Embryonic facial prominence (tissue), 1 donor: ENCODE measurements around the gene HCN4.
A peak's percentile ranks its signal among the peaks of the same experiment; 100 is the strongest.
"Not testable (repeated sequence)": the region's sequence is repeated elsewhere in the genome, so short reads cannot be mapped to it uniquely, and the experiment has no call there.

Experiments used
- DNase-seq: peaks from one replicate; pipeline ENCODE4 v3.0.0-alpha.2; 2016; ENCODE audit errors: extremely low spot score

Gene HCN4

DNA sequence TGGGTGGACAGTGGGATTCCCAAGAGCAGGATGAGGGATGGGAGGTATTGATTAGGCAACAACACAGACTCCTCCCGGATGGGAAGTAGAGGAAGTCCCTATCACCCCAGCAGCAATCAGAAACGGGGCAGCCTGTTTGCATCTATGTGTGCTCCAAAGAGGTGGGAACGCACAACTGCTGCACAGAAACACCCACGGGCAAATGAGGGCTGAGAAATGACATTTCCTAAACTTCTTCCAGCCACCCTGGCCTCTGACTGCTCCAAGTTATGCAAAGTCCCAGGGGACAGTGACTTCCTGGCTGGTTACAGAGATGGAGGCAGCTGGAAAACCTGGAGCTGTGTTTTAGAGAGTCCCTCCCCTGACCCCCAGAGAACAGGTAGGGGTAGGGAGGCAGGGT lies 42.6 kb downstream of the HCN4 start:
- DNase-seq = no peak

DNA sequence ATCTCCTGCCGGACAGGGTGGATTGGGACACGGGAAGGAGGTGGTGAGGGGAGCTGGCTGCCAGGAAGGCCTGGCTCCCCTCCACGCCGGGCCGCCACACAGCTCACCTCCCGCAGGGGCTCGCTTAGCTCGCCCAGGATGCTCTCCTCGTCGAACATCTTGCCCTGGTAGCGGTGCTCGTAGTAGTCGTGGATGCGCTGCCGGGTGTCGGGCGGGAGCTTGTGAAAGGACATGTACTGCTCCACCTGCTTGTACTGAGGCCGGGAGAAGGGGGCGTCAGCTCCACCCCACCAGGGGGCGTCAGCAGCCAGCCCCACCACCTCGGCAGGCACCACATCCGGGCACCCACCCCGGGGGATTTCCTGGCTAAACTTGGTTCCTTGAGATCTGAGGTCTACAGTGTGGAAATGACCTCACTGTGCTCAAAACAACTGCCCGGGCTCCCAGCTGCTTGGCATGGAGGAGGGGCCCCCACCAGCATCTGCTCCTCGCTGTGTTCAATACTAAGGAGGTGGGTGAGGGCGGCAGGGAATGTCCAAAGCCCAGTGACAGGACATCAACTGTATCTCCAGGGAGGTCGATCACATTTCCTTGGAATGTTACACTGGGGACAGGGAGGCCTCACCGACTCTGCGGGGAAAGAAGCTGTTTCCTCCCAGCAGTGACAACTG lies 43.4 kb downstream of the HCN4 start:
- no peak for DNase-seq

DNA sequence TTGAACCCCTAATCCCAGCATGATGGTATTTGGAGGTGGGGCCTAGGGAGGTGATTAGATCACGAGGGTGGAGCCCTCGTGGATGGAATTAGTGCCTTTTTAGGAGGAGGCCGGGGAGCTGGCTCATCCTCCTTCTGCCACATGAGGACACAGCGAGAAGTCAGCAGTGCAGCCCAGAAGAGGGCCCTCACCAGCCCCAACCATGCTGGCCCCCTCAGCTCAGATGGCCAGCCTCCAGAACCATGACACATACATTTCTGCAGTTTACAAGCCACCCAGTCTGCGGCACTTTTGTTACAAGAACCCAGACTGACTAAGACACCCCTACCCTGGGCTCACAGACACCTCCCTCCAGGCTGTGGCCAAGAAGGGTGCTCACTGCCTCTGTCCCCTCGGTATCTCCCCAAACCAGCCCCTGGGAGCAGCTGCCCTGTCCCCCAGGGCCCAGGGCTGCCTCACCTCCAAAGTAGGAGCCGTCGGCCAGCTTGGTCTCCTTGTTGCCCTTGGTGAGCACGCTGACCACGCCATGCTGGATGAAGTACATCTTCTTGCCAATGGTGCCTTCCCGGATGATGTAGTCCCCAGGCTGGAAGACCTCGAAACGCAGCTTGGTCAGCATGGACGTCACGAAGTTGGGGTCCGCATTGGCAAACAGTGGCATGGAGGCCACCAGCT lies 44.1 kb downstream of the HCN4 start:
- no peak for DNase-seq

DNA sequence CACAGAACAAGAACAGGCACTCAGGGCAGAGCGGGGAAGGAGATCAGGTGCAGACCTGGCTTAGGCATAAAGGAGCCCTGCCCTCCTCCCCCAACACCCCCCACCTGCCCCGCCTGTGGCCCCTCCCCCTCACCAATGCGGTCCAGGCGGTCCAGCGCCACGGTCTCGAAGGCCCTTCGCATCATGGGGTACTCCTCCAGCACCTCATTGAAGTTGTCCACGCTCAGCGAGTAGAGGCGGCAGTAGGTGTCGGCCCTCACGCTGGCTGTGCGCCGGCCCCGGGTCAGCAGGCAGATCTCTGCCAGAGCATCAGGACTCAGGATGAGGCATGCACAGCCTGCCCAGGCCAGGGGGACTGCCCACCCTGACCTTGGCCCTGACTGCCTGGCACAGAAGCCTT lies 44.8 kb downstream of the HCN4 start:
- no peak for DNase-seq

DNA sequence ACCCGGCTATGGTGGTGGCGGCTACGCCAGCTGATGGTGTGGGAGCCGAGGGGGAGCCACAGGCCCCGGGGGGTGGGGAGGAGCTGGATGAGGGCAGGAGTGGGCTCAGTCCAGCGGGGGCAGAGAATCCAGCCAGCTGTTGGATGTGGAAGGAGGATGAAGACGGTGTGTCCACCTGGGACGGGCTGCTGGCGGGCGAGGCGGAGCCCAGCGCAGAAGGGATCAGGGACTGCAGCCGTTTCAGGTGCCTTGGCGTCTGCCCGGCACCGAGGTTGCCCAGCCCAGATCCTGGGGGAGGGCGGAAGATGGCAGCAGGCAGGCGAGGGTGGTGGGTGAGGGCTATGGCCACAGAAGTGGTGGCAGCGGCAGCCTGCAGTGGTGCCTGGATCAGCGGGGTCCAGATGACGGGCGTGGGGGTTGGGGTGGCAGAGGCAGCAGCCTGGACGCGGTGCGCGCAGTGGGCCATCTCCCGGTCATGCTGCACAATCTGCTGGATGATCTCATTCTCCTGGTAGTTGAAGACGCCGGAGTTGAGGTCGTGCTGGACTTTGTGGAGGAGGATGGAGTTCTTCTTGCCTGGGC lies 45.3 kb downstream of the HCN4 start:
- no peak for DNase-seq

DNA sequence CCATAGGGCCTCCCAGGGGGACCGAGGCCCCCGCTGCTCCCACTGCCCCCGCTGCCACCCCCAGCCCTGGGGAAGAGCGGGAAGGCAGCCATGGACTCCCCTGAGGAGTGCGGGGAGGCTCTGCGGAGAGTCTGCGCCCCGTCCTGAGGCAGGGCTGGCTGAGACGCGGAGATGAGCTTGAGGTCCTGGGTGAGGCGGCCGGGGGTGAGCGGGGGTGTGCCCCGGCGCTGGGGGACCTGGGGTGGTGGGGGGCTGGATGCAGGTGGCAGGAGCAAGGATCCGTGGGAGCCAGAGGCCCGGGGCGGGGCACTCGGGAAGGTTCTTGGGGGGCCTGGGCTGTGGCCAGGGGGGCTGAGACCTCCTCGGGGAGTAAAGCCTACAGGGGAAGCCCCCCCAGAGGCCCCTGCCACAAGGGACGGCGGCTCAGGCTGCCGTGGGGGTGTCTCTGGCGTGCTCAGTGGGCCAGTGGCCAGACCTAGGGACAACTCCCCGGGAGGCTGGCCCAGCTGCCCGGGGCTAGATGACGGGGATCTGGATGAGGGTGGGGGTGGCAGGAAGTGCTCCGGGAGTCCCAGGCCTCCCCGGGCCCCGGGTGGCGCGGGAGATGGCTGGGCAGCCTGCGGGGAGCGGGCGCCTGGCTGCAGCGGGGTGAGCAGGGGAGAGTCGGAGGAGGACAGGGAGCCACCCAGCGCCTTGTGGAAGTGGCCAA lies 45.9 kb downstream of the HCN4 start:
- no peak for DNase-seq

DNA sequence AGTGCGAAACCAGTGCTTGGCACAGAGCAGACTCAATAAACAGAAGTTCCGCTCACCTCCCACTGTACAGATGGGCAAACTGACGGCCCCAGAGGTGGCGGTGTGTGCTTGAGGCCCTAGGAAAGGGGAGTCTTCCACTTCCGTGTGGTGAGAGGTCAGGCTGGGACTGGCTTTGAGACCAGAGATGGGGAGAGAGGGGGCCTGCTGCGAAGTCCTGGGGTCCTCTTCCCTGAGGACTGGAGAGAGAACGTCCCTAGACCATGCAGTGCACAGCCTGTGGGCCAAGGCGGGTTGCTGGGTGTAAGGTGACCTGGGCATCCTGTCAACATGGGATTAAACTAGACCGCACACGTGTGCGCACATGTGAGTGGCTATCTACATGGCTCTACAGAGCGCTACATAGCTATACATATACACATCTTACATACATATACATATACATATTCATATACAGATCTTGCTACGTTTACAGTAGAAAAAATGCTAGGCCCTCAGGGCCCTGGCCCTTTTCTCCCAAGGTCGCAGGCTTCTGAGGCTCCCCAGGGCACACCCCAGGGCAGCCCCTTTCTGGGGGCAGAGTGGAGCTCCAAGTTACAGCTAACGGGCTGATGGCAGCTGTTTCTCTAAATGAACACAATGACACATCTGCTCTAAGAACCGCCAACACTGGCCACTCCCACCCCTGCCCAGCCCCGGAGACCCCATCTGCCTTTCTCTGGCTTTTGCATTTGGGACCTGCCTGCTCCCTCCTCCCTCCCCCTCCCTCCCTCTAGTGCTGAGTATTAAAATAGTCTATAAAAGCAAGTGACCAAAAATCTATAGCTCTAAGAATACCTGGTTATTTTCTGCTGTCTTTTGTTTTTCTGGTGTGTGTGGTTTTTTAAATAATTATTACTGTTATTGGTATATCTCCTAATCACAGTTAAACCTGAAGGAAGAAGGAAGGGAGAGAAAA lies 47.0 kb downstream of the HCN4 start:
- DNase-seq = peak; percentile 92

DNA sequence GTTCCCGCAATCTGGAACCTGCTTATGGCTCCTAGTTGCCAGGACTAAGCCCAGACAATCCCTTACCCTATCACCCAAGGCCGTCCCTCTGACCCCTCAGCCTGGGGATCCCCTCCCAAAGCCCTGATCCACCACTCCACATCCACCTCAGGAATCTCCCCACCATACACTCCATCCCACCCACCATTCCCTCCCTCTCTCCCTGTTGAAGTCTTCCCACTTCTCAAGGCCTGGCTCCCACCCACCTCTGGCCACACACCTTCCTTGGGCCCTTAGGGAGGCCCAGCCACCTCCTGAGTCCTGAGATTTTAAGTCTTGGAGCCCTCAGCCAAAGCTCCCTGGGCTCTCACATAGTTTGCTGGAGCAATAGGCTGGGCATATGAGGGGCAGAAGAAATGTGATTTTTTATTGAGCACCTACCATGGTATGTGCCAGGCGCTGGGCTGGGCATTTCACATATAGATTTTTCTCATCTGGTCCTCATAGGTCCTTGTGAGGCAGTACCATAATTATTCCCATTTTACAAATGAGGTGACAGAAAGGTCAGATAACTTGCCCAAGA lies 48.1 kb downstream of the HCN4 start:
- DNase-seq = no peak

DNA sequence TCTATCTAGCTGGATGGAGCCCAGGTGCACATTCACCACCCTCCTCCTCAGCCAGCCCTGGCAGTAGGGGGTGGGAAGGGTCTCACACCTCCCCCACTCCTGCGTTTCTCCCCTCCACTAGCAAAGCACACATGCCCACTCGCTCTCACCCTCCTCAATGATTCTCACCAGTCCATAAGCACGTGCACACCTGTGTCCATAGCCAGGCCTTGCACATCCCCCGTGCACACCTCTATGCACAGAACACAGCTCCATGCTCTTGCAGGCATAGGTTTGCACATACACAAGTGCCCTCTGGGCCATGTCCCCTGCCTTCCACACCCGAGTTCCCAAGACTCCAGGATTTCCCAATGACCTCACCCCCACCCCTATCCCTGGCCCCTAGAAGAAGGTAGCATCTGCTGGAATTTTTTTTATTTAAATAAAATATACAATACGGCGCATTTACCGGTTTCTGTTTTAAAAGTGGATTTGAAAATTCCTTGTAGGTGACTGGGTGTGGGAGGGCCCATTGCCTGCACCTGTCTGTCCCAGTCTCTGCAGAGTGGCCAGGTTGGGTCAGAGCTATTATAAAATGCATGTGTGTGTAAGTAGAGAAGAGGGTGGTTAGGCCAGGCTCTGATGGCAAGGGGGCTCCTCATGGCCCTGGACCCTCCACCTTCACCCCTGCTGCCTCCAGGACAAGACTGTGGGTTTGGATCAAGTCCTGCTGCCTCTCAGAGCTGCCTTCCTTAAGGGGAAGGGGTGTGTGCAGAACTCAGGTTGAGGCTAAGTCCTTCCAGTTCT lies 49.1 kb downstream of the HCN4 start:
- no peak for DNase-seq

DNA sequence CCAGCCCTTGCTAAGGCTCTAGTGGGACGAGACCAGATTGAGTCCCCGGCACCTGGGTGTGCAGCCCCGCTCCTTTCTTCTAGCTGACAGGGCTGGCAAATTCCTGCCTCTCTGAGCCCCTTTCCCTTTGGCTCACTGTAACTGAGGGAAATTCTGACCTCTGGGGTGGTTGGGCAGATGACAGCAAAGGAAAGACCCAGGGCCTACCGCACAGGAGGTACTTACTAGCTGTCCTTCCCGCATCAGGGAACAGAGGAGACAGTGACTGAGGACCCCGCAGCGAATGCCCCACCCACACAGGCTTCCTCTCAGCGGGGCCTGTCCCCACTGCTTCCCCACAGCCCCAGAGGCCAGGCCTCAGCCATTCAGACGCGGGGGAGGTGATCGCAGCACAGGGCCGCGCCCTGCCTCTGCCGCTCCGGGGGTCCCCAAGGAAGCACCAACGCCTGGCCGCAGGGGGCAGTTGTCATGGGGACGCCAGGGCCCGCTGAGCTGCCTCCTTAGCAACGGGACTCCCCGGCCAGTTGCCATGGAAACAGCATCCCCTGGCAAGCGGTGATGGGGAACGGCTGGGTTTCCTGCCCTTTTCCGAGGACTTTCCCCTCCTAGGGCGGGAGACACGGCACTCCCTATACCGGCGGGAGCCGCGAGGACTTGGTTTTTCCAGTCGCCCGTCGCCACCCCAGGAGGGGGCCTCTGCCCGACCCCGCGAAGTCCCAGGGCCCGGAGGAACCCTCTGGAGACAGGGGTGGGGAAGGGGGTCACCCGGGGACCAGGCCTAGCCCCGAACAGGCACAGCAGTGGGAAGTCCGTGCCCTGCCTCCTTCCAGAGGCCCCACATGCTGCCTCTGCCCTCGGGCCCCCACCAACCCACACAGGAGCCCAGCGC lies 50.1 kb downstream of the HCN4 start:
- DNase-seq = no peak

DNA sequence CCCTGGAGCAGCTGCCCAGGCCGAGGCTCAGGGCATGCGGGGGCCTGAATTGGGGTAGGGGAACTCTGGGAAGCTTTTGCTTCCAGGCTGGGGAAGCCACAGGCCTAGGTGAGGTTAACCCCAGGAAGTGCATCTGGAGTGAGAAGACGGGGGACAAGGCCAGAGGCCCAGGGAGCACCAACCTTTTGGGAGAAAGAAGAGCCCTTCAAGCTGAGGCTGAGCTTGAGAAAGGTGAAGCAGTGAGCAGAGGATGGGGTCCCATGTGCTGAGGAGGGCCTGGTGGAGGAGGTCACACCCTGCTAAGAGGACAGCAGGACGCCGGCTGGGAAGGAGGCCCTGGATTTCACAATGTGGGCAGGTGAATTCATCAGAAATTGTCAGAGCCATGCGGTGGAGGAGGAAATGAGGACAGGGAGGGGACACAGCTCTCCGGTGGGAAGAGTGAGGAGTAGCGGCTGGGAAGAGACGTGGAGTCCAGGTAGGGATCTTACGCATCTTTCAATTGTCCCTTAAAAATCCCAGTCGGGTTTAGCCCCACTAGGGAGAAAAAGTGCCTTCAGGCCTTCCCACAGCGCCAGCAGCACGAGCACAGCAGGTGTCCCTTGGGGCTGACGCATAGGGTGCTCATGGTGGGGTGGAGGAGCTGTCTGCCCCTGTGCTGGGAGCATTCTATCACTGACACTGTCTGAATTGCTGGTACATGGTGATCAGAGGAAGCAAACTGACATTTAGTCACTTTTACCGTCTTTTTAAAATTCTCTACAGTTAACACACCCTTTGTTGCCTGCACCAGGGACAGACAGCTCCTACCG lies 50.9 kb downstream of the HCN4 start:
- no peak for DNase-seq

DNA sequence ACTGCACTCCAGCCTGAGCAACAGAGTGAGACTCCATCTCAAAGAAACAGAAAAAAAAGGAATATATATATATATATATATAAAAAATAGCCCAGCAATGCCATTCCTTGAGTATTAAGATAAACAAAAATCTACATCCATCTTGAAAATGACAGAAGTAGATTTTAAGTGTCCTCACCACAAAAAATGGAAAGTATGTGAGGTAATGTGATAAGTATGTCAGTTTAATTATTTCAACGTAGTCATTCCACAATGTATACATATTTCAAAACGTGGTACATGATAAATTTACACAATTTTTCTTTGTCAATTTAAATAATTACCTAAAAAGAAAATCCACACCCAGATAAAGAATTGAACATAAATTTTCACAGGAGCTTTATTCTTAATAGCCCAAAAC lies 54.9 kb downstream of the HCN4 start:
- no peak for DNase-seq

DNA sequence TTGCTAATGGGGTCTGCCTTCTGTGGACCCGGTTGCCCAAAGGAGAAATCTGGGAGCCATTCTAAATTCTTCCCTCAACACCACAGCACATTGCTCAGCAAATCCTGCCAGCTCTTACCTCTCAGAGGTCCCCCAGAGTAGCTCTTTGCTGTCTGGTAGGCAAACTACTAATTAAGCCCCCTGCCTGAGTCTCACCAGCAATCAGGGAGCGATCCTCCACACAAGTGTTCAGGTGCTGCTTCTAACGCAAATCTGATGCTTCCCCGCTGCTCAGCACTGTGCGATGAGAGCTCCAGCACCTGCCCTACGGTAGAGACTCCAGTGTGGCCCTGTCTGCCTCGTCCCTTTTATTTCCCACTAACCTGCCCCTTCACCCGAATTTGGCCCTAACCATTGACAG lies 60.5 kb downstream of the HCN4 start:
- DNase-seq = no peak

DNA sequence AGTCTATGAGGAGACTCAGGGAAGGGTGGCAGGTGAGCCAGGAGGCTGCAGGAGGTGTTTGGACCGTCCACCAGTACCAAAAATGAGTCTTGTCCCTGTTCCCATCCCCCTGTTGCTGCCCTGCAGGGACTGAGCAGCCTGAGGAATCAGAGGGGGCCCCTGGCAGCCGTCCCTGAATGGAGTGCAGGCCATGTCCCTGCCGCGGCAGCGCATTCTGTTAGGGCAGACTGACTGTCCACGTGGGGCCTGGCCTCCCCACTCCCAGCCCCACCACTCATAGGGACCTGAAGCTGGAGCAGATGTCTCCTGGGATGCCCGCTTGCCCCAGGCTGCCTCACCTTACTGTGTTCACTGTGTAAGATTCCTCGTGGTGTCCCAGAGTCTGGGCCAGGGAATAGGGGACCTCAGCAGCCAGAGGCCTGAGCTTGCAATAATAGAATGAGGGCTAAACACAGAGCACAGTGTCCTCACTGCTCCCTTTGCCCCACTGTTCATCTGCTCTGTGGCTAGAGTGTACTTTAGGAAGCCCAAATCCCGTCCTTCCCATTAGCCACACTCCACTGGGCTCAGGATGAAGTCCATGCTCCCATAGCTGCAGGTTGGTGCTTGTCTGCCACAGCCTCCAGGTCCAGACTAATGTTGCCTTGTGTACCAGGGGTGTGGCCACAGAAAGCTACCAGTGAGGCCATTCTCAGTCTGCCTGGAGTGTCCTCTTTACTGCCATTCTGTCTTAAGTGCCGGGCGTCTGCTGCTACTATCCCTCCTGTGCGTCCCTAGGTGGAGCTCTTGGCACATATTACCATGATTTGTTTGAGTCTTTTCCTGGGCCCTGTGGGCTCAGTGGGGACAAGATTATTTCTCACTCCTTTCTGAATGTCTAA lies 63.2 kb downstream of the HCN4 start:
- DNase-seq = no peak

DNA sequence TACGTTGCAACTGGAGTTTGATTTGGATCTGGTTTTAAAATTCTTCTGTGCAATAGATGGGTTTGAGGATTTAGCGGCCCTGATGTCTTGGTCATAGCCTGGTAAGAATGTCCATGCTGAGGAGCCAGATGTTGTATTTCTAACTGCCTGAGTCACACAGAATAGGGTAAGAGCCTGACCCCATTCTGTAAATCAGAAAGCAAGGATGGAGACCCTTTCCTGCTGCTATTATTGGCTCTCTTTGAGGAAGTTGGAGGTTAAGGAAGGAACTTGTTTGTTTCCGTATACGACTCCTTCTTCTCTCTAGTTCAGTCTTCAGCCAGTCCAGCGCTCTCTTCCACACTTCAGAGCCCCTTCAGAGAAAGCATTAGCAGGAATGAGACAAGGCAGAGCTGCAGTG lies 65.1 kb downstream of the HCN4 start:
- DNase-seq = no peak

DNA sequence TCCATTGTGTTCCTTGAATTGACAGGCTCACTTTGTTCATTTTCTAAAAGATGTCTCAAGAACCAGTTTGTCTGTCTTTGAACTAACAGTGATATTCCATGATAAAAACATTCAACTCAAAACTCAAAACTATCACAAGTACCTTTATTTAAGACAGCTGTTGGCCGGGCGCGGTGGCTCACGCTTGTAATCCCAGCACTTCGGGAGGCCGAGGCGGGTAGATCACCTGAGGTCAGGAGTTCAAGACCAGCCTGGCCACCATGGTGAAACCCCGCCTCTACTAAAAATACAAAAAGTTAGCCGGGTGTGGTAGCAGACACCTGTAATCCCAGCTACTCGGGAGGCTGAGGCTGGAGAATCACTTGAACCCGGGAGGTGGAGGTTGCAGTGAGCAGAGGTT lies 68.5 kb downstream of the HCN4 start:
- not testable (repeated sequence) for DNase-seq

DNA sequence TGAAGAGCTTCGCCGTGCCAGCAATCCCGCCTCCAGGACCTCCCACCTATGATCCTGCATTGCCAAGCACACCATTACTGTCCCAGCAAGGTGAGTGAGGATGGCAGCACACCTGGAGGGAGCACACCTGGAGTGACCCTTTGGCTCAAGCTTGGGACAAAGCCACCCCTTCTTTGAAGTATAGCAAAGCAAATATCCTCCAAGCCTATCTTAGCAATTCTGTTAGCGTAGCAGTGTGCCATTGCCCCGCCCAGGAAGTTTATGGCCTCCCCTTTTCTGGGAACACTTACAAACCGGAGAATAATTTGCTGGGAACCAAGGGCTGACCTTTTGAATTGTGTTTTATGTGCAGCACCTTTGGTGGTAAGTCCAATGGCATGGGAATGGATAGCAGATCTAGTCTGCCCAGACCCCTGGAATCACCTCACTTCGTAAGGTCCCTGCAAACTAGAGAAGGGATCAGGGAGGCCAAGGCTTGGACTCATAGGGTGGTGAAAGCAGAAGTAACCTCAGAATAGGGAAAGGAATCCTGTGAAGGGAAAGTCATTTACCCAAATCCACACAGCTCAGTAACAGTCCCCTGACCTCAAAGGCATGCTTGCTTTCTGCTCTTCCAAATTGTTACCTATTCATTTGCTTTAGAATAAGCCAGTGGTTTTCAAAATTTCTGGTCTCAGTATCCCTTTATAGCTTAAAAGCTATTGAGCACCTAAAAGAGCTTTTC lies 70.1 kb downstream of the HCN4 start:
- DNase-seq = no peak
